K562 (cell line): Measurements from ENCODE around the gene SH3YL1. TPM values are rescaled to one million over a fixed set of nuclear protein-coding genes. Genes with fewer than 3 reads are reported as not detected.

ENCODE experiments used
- CBFA2T3 ChIP-seq: fragments of 450-650 bp; IDR thresholded peaks from 2 replicates; pipeline ENCODE4 v1.6.1; 2017
- FOXA1 ChIP-seq: fragments of 450-650 bp; IDR thresholded peaks from 2 replicates; pipeline ENCODE4 v1.6.1; 2016; ENCODE audit warnings: mild to moderate bottlenecking, borderline replicate concordance
- HMG20A ChIP-seq: fragments of 450-650 bp; formaldehyde crosslinking; conservative IDR thresholded peaks from 2 replicates; pipeline ENCODE4 v1.4.0; 2020; ENCODE audit warnings: mild to moderate bottlenecking, mixed read lengths
- HMG20B ChIP-seq: fragments of 250-450 bp; sonication (Bioruptor Pico); IDR thresholded peaks from 2 replicates; pipeline ENCODE4 v1.5.0; 2021; ENCODE audit warnings: mild to moderate bottlenecking
- HSF4 ChIP-seq: fragments of 250-450 bp; sonication (Bioruptor Pico); IDR thresholded peaks from 2 replicates; pipeline ENCODE4 v2.1.2; 2022; ENCODE audit warnings: mild to moderate bottlenecking, moderate library complexity, borderline replicate concordance
- PCBP2 ChIP-seq: fragments of 200-400 bp; formaldehyde crosslinking; IDR thresholded peaks from 2 replicates; pipeline ENCODE4 v1.6.1; 2018; ENCODE audit warnings: low read length, low read depth, mild to moderate bottlenecking, moderate library complexity; ENCODE audit not compliant: poor library complexity, severe bottlenecking
- PHF21A ChIP-seq: fragments of 450-650 bp; IDR thresholded peaks from 2 replicates; pipeline ENCODE4 v1.6.1; 2017; ENCODE audit warnings: low read depth, borderline replicate concordance
- PRMT5 ChIP-seq: sonication (generic); formaldehyde crosslinking; IDR thresholded peaks from 2 replicates; pipeline ENCODE4 v1.5.0; 2020; ENCODE audit warnings: missing genetic modification reagents
- RBM17 ChIP-seq: fragments of 200-400 bp; formaldehyde crosslinking; IDR thresholded peaks from 2 replicates; pipeline ENCODE4 v1.6.1; 2017; ENCODE audit warnings: low read depth, mild to moderate bottlenecking, low read length, borderline replicate concordance
- ZFP1 ChIP-seq: fragments of 450-650 bp; formaldehyde crosslinking; IDR thresholded peaks from 2 replicates; pipeline ENCODE4 v1.4.0; 2020; ENCODE audit warnings: mild to moderate bottlenecking, mixed read lengths
- ZNF347 ChIP-seq: fragments of 450-650 bp; formaldehyde crosslinking; IDR thresholded peaks from 2 replicates; pipeline ENCODE4 v1.4.0; 2020; ENCODE audit warnings: low read depth, mild to moderate bottlenecking, moderate library complexity
- polyA plus RNA-seq, 8 experiments: library from polyadenylated mRNA; depleted of rRNA in 4 of 8; stranded (reverse) in 5 of 8; unstranded in 3 of 8; fragments of >200 nt; fragmentation: Nextera tagmentation in 2 of 8; fragmentation: Illumina TruSeq in 1 of 8; extraction: Ambion mirVana in 2 of 8; extraction: Trizol in 1 of 8; gene quantifications; 2 replicates each; pipeline versions ENCODE4 v1.2.1 to v1.2.3, GENCODE V29; 2011 to 2014; ENCODE audit warnings: inconsistent platforms in 1 of 8, missing spikeins in 1 of 8
- total RNA-seq, 7 experiments: library from RNA; depleted of rRNA in 6 of 7; stranded (reverse); fragments of >200 nt in 6 of 7; fragmentation: Illumina TruSeq in 2 of 7; extraction: Trizol in 2 of 7; gene quantifications; 2 replicates each; pipeline versions ENCODE4 v1.2.1 to v1.2.3, GENCODE V29; 2011 to 2021; ENCODE audit warnings: low replicate concordance in 1 of 7
- TF ChIP-seq, protein P1 (sequence below): fragments of 450-650 bp; IDR thresholded peaks from 2 replicates; pipeline ENCODE4 v1.6.1; 2016; ENCODE audit warnings: mild to moderate bottlenecking, moderate library complexity
- TF ChIP-seq, protein P2 (sequence below): sonication (generic); formaldehyde crosslinking; IDR thresholded peaks from 2 replicates; pipeline ENCODE4 v1.8.0; 2023; ENCODE audit warnings: mild to moderate bottlenecking, missing genetic modification reagents

The SH3YL1 gene
- total and polyA plus RNA-seq, 9 of the 15 experiments (the other 6 are each of a cell fraction or from before 2014, with no cell fraction given) = 3.9 to 7.8 (median 5.3) TPM

DNA sequence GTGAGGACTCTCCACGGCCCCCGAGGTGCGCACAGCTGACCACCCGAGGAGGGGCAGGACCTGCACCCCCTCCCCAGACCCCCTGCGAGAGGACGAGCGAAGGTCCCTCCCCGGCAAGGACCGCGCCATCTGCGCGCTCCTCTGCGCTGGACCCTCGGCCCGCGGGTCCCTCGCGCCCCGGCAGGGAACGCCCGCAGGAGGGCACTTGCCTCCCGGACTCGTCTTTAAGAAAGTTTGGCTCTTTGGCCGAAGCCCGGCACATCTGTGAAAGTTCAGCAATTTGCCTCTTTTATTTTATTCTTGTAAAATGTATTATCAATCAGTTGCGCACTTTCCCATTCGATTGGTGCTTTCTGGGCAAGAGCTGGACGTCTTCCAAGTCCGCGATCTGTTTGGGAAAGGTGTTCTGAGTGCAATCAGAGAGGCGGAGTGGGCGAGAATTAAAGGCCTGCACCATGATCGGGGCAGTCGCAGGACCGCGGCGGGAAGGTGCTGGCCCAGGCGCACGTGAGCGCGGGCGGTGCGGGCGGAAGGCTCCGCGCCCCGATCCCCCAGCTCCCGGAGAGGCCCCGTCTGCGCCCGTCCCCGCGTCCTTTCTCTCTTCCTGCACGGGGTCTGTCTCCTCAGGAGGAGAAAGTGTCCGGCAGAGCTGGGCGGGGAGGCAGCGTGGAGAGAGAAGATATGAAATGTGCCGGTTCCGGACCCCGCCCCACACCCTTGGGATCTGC lies 25.7 kb upstream of the SH3YL1 start (continued):
- TF ChIP-seq, protein P1, sequence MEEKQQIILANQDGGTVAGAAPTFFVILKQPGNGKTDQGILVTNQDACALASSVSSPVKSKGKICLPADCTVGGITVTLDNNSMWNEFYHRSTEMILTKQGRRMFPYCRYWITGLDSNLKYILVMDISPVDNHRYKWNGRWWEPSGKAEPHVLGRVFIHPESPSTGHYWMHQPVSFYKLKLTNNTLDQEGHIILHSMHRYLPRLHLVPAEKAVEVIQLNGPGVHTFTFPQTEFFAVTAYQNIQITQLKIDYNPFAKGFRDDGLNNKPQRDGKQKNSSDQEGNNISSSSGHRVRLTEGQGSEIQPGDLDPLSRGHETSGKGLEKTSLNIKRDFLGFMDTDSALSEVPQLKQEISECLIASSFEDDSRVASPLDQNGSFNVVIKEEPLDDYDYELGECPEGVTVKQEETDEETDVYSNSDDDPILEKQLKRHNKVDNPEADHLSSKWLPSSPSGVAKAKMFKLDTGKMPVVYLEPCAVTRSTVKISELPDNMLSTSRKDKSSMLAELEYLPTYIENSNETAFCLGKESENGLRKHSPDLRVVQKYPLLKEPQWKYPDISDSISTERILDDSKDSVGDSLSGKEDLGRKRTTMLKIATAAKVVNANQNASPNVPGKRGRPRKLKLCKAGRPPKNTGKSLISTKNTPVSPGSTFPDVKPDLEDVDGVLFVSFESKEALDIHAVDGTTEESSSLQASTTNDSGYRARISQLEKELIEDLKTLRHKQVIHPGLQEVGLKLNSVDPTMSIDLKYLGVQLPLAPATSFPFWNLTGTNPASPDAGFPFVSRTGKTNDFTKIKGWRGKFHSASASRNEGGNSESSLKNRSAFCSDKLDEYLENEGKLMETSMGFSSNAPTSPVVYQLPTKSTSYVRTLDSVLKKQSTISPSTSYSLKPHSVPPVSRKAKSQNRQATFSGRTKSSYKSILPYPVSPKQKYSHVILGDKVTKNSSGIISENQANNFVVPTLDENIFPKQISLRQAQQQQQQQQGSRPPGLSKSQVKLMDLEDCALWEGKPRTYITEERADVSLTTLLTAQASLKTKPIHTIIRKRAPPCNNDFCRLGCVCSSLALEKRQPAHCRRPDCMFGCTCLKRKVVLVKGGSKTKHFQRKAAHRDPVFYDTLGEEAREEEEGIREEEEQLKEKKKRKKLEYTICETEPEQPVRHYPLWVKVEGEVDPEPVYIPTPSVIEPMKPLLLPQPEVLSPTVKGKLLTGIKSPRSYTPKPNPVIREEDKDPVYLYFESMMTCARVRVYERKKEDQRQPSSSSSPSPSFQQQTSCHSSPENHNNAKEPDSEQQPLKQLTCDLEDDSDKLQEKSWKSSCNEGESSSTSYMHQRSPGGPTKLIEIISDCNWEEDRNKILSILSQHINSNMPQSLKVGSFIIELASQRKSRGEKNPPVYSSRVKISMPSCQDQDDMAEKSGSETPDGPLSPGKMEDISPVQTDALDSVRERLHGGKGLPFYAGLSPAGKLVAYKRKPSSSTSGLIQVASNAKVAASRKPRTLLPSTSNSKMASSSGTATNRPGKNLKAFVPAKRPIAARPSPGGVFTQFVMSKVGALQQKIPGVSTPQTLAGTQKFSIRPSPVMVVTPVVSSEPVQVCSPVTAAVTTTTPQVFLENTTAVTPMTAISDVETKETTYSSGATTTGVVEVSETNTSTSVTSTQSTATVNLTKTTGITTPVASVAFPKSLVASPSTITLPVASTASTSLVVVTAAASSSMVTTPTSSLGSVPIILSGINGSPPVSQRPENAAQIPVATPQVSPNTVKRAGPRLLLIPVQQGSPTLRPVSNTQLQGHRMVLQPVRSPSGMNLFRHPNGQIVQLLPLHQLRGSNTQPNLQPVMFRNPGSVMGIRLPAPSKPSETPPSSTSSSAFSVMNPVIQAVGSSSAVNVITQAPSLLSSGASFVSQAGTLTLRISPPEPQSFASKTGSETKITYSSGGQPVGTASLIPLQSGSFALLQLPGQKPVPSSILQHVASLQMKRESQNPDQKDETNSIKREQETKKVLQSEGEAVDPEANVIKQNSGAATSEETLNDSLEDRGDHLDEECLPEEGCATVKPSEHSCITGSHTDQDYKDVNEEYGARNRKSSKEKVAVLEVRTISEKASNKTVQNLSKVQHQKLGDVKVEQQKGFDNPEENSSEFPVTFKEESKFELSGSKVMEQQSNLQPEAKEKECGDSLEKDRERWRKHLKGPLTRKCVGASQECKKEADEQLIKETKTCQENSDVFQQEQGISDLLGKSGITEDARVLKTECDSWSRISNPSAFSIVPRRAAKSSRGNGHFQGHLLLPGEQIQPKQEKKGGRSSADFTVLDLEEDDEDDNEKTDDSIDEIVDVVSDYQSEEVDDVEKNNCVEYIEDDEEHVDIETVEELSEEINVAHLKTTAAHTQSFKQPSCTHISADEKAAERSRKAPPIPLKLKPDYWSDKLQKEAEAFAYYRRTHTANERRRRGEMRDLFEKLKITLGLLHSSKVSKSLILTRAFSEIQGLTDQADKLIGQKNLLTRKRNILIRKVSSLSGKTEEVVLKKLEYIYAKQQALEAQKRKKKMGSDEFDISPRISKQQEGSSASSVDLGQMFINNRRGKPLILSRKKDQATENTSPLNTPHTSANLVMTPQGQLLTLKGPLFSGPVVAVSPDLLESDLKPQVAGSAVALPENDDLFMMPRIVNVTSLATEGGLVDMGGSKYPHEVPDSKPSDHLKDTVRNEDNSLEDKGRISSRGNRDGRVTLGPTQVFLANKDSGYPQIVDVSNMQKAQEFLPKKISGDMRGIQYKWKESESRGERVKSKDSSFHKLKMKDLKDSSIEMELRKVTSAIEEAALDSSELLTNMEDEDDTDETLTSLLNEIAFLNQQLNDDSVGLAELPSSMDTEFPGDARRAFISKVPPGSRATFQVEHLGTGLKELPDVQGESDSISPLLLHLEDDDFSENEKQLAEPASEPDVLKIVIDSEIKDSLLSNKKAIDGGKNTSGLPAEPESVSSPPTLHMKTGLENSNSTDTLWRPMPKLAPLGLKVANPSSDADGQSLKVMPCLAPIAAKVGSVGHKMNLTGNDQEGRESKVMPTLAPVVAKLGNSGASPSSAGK = peak; percentile 48; the same call in 1 of the 2 replicates
- TF ChIP-seq HSF4 (CRISPR knock-in tag) (no peak), ZNF347 (CRISPR knock-in tag) (no peak), HMG20A (CRISPR knock-in tag) (no peak), FOXA1 (no peak), PRMT5 (CRISPR knock-in tag) (no peak), RBM17 (no peak), CBFA2T3 (peak; percentile 27; the same call in 1 of the 2 replicates), PHF21A (no peak), PCBP2 (no peak), HMG20B (no peak), ZFP1 (no peak)
- TF ChIP-seq, protein P2, sequence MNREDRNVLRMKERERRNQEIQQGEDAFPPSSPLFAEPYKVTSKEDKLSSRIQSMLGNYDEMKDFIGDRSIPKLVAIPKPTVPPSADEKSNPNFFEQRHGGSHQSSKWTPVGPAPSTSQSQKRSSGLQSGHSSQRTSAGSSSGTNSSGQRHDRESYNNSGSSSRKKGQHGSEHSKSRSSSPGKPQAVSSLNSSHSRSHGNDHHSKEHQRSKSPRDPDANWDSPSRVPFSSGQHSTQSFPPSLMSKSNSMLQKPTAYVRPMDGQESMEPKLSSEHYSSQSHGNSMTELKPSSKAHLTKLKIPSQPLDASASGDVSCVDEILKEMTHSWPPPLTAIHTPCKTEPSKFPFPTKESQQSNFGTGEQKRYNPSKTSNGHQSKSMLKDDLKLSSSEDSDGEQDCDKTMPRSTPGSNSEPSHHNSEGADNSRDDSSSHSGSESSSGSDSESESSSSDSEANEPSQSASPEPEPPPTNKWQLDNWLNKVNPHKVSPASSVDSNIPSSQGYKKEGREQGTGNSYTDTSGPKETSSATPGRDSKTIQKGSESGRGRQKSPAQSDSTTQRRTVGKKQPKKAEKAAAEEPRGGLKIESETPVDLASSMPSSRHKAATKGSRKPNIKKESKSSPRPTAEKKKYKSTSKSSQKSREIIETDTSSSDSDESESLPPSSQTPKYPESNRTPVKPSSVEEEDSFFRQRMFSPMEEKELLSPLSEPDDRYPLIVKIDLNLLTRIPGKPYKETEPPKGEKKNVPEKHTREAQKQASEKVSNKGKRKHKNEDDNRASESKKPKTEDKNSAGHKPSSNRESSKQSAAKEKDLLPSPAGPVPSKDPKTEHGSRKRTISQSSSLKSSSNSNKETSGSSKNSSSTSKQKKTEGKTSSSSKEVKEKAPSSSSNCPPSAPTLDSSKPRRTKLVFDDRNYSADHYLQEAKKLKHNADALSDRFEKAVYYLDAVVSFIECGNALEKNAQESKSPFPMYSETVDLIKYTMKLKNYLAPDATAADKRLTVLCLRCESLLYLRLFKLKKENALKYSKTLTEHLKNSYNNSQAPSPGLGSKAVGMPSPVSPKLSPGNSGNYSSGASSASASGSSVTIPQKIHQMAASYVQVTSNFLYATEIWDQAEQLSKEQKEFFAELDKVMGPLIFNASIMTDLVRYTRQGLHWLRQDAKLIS (CRISPR knock-in tag) = no peak
